Nephron (organoid): ENCODE measurements around the gene ADCY10.
"Not testable (repeated sequence)": the region's sequence is repeated elsewhere in the genome, so short reads cannot be mapped to it uniquely, and the experiment has no call there.

Experiments
- H3K27ac Mint-ChIP-seq, 3 experiments: 2 replicates each; pipeline ENCODE4 v1.8.0; 2020; ENCODE audit warnings: mixed read lengths in 3 of 3, mild to moderate bottlenecking in 2 of 3, moderate library complexity in 1 of 3
- H3K27me3 Mint-ChIP-seq: 2 replicates; pipeline ENCODE4 v1.8.0; 2021; ENCODE audit warnings: low read depth, mild to moderate bottlenecking, moderate library complexity, mixed read lengths
- H3K36me3 Mint-ChIP-seq: 2 replicates; pipeline ENCODE4 v1.8.0; 2020; ENCODE audit warnings: low read depth, mixed read lengths
- H3K4me1 Mint-ChIP-seq: 2 replicates; pipeline ENCODE4 v1.8.0; 2020; ENCODE audit warnings: mixed read lengths
- H3K4me3 Mint-ChIP-seq, 3 experiments: 2 replicates each; pipeline ENCODE4 v1.8.0; 2020; ENCODE audit warnings: mild to moderate bottlenecking in 3 of 3, mixed read lengths in 3 of 3, moderate library complexity in 2 of 3
- H3K9me3 Mint-ChIP-seq: 2 replicates; pipeline ENCODE4 v1.8.0; 2020; ENCODE audit warnings: mixed read lengths
- TF ChIP-seq, protein P1 (sequence below), 3 experiments: fragments of 200-600 bp; sonication (generic); IDR thresholded peaks; one replicate each; pipeline ENCODE4 v1.5.0; 2021; ENCODE audit warnings: antibody characterized with exemption in 3 of 3; ENCODE audit not compliant: unreplicated experiment in 3 of 3

ADCY10 gene

DNA sequence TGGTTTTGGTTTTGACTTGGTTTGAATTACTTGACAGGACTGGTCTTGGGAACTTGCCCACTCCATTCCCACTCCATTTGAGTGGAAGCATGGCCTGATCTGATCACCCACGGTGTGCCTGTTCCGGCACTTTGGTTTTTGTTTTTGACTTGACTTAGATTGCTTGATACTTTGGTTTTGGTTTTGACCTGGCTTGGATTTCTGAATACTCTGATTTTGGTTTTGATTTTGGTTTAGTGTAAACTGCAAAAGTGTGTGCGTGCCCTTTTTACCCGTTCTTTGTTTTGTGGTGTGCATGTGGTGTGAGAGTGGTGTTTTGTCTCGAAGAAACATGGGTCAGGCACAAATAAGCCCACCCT lies 50.0 kb downstream of the ADCY10 start:
- Mint-ChIP-seq H3K27me3 (no peaks in the 10 kb centered on the region), H3K4me3 (no peak overlapping the region), H3K4me1 (no peaks in the 10 kb centered on the region), H3K36me3 (no peaks in the 10 kb centered on the region), H3K9me3 (no peaks in the 10 kb centered on the region), H3K27ac (no peak overlapping the region)
- TF ChIP-seq, protein P1, sequence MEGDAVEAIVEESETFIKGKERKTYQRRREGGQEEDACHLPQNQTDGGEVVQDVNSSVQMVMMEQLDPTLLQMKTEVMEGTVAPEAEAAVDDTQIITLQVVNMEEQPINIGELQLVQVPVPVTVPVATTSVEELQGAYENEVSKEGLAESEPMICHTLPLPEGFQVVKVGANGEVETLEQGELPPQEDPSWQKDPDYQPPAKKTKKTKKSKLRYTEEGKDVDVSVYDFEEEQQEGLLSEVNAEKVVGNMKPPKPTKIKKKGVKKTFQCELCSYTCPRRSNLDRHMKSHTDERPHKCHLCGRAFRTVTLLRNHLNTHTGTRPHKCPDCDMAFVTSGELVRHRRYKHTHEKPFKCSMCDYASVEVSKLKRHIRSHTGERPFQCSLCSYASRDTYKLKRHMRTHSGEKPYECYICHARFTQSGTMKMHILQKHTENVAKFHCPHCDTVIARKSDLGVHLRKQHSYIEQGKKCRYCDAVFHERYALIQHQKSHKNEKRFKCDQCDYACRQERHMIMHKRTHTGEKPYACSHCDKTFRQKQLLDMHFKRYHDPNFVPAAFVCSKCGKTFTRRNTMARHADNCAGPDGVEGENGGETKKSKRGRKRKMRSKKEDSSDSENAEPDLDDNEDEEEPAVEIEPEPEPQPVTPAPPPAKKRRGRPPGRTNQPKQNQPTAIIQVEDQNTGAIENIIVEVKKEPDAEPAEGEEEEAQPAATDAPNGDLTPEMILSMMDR (IDR thresholded peaks at IDR 0.05; ENCODE audit: unreplicated experiment in 3 of 3) = no peak

DNA sequence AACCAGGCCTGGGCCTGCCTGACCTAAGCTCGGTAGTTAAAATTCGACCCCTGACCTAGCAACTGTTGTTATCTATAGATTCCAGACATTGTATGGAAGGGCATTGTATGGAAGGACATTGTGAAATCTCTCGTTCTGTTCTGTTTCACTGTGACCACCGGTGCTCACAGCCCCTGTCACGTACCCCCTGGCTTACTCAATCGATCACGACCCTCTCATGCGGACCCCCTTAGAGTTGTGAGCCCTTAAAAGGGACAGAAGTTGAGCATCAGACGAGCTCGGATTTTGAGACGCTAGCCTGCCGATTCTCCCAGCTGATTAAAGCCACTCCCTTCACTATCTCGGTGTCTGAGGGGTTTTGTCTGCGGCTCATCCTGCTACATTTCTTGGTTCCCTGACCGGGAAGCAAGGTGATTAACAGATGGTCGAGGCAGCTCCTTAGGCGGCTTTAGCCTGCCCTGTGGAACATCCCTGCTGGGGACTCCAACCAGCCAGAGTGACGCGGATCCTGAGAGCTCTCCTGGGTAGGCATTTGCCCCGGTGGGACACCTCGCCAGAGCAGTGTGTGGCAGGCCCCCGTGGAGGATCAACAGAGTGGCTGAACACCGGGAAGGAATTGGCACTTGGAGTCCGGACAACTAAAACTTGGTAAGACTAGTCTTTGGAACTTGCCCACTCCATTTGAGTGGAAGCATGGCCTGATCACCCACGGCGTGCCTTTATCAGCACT lies 50.6 kb downstream of the ADCY10 start:
- not testable (repeated sequence) for H3K27me3 Mint-ChIP-seq, H3K36me3 Mint-ChIP-seq, H3K4me3 Mint-ChIP-seq, H3K9me3 Mint-ChIP-seq, H3K4me1 Mint-ChIP-seq, H3K27ac Mint-ChIP-seq

DNA sequence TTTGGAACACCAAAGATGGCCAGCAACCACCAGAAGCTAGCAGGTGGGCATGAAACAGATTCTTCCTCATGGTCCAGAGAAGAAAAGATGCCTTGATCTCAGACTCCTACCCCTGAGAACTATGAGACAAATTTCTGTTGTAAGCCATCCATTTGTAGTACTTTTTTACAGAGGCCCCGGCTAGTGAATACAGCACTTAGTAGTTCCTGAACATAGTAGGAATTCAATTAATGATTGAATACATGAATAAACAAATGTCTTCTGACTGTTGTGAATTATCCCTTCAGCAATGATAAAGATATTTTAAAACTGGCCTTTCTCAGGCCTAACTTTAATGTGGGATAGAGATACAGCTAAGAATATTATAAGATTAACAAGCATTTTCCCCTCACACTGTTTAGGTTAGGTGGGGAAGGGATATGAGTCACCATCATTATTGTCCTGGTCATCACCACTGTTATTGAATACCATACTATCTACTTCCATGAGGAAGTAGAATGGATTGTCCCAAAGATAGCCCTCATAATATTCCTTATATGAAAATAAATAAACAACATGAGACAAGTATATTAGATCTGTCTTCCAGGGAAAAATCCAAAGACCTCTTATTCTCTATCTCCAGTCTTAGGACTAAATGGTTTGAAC lies 51.4 kb downstream of the ADCY10 start:
- no peaks in the 10 kb centered on the region for H3K9me3 Mint-ChIP-seq
- TF ChIP-seq, protein P1 (IDR thresholded peaks at IDR 0.05; ENCODE audit: unreplicated experiment in 3 of 3) = no peak
- H3K4me3 Mint-ChIP-seq = no peak overlapping the region
- H3K27me3 Mint-ChIP-seq = no peaks in the 10 kb centered on the region
- H3K36me3 Mint-ChIP-seq = no peaks in the 10 kb centered on the region
- H3K4me1 Mint-ChIP-seq = no peaks in the 10 kb centered on the region
- H3K27ac Mint-ChIP-seq = no peak overlapping the region

DNA sequence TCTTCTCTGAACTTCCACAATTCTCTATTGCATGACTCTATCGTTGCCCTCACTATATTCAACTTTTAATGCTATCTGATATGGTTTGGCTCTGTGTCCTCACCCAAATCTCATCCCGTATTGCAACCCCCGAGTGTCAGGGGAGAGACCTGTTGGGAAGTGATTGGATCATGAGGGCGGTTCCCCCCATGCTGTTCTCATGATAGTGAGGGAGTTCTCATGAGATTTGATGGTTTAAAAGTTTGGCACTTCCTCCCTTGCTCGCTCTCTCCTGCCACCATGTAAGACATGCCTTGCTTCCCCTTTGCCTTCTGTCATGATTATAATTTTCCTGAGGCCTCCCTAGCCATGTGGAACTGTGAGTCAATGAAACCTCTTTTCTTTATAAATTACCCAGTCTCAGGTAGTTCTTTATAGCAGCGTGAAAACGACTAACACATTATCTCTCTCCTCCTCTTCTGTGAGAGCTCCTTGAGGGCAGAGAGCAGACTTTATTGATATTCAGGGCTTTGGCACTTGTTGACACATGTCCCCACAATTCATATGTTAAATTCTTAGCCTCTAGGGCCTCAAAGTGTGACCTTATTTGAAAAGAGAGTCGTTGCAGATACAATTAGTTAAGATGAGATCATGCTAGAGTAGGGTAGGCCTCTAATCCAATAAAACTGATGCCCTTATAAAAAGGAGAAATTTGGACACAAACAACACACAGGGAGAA lies 52.1 kb downstream of the ADCY10 start:
- TF ChIP-seq, protein P1 (IDR thresholded peaks at IDR 0.05; ENCODE audit: unreplicated experiment in 3 of 3) = no peak
- H3K4me3 Mint-ChIP-seq = no peak overlapping the region
- no peaks in the 10 kb centered on the region for H3K4me1 Mint-ChIP-seq
- peaks cover 2% of the 10 kb centered on the region for H3K27me3 Mint-ChIP-seq
- no peaks in the 10 kb centered on the region for H3K36me3 Mint-ChIP-seq
- no peak overlapping the region for H3K27ac Mint-ChIP-seq
- no peaks in the 10 kb centered on the region for H3K9me3 Mint-ChIP-seq

DNA sequence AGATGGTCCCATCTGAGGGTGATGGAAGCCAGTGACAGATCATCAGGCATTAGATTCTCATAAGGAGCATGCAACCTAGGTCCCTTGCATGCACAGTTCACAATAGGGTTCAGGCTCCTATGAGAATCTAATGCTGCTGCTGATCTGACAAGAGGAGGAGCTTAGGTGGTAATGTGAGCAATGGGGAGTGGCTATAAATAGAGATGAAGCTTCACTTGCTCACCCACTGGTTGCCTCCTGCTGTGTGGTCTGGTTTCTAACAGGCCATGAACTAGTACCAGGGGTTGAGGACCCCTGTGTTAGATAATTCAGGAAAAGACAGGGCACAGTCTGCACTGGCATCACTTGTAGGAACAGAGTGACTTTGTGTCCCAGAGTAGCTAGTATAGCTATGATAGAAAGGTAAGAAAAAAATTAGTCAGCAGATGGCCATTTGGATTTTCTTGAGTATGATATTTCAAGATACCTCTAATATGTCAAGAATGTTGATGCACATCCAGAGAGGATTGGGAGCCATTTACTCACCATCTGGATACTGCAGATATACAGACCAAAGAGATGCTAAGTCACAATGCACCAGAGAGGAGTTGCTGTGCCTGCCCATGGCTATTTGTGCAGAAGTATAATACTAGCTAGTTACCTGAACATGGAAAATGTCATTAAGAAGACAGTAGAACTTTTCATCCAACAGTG lies 53.6 kb downstream of the ADCY10 start:
- Mint-ChIP-seq H3K27me3 (peaks cover 6% of the 10 kb centered on the region), H3K36me3 (no peaks in the 10 kb centered on the region), H3K27ac (no peak overlapping the region), H3K9me3 (no peaks in the 10 kb centered on the region), H3K4me1 (no peaks in the 10 kb centered on the region), H3K4me3 (no peak overlapping the region)
- TF ChIP-seq, protein P1 (IDR thresholded peaks at IDR 0.05; ENCODE audit: unreplicated experiment in 3 of 3) = no peak
